ENCODE data around the gene CXCL11.
A peak's percentile ranks its signal among the peaks of the same experiment; 100 is the strongest.
"Not testable (repeated sequence)": the region's sequence is repeated elsewhere in the genome, so short reads cannot be mapped to it uniquely, and the experiment has no call there.

The CXCL11 gene

DNA sequence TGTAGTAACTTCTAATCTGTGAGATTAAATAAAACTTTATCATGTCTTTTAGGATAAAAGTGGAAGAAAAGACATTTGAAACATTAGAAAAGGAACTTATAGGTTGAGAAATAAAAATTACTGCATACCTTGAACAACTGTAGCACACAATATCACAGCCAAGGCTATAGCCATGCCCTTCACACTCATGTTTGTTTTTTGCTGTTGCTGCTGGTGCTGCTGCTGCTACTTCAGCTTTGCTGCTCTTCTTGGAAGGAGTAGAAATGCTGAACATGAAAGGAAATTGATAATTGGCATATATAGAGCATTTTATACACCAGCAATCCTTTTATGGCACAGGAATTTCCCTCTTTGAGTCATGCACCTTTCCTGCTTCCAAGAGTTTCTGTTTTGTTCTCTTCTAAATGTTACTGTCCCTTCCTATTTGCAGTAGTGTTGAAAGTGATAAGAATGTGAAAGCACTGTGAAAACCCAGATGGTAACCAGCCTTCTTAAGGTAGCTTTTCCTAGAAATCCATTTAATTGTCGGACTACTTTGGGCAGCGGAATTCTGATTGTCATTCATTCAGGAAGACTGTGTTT is at the start of gene CXCL11:
CXCL11 (minus strand) TSS at position 272 of the 582 bp plus-strand sequence; CDS start at position 189, 83 bp downstream.
- no peak for FAIRE-seq

DNA sequence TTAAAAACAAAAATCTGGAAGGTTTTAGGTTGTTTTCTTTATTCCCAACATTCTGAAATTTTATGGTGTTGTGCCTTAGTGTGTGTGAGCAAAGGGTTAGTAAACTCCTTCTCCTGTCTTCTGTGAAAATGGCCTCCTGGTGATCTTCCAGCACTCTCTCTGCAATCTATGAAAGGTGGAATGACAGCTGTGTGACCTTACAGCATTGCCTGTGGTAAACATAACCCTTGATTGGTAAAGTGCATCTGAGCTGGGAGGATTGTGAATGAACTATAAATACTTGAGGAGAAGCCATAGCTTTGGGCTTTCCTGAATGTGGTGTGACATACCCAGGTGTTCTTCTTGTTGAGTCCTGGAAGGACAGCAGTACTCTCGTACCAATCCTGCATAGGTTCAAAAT is 48.7 kb upstream of the CXCL11 start:
- FAIRE-seq, result no peak

DNA sequence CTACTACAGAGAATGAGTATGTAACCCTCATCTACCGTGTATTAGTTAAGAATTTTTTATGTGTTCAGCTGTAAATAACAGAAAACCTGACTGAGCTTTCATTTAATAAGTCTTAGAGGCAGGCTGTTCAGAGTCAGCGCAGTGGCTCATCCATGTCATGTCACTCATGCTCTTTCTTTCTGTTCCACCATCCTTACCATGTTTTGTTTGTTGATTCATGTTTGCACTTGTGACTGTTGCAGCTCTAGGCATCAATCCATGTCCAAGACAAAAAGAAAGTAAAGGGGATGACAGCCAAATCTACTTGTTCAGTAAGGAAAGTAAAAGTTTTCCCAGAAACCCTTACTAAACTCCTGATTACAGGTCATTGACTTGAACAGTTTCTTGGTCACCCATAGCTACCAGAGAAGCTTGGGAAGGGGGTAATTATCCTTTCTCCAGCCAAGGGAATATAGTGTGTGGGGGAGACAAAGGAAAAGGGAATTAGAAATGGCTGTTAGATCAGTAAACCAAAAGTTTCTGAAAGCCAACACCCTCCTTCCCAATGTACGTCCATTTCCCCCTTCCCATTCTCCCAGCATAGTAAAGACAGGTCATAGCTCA is 47.6 kb upstream of the CXCL11 start:
- FAIRE-seq, result no peak

DNA sequence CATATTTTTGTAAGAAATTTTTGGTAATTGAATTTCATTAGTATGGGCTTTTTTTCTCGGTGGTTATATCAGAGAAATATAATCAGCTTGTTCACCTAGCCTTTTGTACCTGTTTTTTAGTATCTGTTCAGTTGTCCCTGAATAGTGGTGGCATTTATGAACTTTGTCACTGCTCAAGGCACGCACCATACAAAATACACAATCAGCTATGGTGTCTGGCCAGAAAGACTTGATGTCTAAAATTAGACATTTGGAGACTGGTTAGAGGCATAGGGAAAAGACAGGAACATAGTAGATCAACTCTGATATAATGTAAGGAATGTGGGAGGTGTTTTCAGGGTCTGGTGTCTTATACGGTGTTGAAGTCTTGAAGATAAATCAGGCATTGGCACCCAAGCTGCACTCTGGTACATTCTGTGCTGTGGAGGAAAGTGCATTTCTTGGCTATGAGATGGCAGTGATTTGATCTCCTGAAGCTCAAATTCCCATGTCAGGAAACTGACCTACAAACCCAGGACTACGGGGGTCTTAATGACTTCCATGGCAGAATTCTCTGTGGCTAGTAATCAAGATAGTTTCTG is 42.3 kb upstream of the CXCL11 start:
- no peak for FAIRE-seq

DNA sequence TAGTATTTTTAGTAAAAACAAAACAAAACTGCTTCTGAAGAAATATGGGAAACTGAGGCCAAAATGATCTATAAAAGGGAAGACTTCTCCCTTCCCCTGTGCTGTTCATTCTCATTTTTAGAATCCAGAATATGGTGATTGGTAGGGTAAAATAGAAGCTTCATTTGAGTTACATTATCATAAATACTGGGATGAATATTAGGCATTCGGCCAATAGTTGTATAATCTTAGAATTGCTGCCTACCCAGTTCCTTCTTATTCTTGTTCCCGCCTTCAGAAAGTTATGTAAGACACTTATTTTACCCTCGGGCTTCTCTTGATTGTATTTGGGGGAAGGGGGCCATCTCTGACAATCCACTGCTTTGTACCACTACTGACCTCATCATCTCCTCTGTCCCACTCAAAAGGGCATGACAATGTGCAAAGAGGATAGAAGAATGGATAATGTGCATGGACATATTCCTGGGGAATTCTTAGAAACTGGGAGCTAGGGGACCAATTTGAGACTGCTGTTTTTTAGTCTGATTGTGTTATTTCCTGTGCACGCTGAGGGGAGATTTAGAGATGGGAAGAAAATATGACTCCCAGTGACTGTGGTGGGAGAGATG is 39.2 kb upstream of the CXCL11 start:
- no peak for FAIRE-seq

DNA sequence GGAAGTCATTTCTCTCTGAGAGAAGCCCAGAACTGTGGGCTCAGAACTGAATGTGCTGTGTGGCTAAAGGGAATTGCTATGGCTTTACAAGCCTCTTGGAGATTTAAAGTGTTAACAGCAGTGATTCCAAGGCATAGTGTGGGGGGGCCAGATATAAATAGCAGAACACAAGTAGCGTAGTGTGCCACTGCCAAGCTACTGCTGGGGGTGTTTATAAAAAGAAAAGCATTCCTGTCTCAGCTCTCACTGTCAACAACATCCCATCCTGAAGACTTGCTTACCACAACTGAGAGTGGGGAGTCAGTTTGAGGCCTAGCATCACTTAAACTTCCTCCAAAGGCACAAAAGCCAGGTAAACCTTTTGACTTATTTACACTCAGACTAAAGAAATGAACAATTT is 38.6 kb upstream of the CXCL11 start, which contains the start of gene ART3:
ART3 (plus strand) TSS at position 242 of the 400 bp plus-strand sequence. CDS start 1,181 bp downstream, outside the sequence.
- FAIRE-seq, result no peak

DNA sequence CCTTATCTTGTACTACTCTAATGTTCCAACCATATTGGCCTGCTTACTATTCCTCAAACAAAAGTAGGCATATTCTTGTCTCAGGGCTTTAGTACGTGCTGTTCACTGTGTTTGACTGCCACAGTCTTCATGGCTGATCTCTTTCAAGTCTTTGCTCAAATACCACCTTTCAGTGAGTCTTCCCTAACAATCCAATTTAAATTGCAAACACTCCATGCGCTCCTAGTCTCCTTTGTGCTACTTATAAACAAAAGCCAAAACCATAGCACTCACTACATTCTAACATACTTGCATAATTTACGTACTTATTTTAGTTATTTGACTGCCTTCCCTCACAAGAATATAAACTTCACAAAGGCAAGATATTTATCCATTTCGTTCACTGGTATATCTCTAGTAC is 36.9 kb upstream of the CXCL11 start:
- no peak for FAIRE-seq

DNA sequence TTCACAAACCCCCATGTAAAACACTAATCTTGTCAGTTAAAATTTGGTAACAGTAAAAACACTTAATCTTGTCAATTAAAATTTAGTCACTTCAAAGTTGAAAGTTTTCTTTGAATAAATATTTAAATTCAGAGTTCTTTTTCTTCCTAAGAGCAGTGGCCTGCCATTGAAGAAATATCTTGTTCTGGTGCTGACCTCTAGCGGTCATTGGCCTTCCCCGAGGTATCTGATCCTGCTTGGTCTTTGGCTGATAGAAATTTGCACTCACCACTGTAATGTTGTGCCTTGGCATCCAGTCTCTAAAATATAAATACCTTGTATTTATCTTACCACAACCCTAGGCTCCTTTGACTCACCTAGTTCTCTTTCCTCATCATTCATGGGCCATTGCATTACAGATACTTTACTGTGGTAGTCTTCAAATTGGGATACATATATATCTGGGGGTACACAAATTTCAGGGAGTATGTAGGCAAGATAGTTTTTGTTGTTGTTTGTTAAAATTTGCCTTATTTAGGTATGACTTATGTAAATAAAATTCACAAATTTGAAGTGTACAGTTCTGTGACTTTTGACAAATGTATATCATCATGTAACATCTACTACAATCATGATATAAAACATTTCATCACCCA is 31.9 kb upstream of the CXCL11 start:
- peak; percentile 98 for FAIRE-seq

DNA sequence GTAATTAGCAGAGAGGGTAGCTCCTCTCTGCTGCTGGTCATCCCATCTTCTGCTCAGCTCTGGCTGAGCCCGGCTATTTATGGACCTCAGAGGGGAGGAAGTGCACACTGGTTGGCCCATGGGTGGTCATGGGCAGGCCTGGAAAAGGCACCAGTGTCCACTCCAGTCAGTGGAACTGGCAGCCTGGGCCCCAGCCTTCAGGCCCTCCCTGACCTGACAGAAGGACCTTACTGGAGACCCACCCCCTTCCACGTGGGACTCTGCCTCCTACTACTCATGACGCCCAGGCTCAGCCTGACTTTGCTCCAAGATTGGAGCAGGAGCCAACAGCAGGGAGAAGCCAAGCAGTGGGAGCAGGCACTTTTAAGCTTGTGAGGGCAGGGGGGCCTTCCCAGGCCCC is 30.7 kb upstream of the CXCL11 start:
- FAIRE-seq, result no peak

DNA sequence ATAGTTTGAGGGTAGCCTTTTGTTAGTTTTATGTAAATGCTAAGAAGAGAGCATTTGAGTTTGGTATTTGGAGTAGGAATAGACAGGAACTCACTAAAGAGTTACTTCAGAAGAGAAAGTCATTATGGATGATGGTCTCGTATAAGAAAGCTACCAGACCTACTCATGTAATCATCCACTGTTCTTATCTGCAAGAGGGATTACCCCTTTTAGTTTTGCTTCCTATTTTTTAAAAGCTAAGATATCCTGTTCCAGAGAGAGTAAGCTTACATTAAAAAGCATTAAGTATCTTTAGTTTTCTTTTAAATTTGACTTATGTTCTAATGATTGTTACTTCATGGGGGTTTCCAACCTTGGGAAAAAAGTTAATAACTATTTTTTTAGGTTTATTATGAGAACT is 26.1 kb upstream of the CXCL11 start:
- no peak for FAIRE-seq

DNA sequence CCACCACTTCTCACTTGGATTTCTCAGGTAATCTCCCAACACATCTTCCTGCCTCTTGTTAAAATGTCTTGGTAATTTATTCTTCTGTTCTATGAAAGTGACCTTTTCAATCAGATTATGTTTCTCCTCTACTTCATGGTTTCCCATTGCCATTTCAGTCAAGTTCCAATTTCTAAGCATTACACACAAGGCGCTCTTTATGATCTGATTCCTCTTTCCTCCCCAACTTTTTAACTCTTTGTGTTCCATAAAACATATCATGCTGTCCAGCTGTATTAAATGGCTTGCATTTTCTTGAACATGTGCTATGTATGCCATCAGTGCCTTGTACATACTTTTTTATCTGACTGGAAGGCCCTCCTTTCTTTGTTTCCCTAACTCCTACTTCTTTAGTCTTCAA is 25.6 kb upstream of the CXCL11 start:
- no peak for FAIRE-seq

DNA sequence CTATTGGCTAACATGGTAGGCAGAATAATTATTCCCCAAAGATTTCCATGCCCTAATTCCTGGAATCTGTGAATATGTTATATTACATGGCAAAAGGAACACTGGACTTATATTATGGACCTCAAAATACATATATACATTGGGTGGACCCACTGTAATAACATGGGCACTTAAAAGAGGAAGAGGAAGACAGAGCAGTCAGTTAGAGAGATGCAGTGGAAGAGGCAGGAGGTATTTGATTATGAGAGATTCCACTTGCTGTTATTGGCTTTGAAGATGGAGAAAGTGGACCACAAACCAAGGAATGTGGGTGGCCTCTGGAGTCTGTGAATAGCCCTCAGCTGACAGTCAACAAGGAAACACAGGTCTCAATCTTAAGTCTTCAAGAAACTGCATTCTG is 24.6 kb upstream of the CXCL11 start:
- no peak for FAIRE-seq

DNA sequence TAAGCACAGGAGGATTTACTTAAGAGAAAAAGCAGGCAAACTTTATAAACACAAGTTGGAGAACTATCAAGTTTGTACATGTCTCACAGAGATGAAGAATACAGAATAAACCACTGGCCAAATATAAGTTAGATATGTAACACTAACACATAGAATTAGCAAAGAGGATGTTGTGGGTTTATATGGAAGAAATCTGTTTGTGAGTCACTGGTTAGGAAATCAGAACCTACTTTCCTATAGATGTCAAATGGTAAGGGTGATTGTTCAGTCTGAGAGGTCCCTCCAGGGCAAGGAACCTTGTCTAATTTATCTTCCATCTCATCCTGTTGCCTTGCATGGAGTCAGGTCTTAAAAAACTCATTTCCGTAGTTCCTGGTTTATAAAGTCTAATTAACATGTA is 23.9 kb upstream of the CXCL11 start:
- FAIRE-seq, result no peak

DNA sequence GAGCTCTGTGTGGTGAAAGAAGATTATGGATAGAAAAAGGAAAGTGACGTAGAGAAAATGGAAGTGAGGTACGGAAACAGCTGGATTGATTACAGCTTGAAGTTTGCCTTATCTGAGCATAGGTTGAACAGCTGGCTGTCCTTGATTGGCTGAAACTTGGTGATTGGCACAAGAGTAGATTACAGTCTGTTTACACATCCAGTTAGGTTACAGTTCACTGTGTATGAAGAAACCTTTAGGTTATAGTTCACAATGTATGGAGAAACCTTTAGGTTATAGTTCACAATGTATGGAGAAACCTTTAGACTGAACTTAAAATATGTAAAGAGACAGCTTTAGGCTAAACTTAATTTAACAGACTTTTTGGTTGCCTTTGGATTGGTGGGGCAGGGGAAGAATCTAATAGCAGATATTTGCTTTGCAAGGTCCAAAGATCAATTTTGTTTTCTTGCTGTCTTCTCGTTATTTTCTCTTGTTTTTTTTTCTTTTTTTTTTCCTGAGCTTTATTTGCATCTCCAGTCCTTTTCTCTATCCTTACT is 23.1 kb upstream of the CXCL11 start:
- no peak for FAIRE-seq

DNA sequence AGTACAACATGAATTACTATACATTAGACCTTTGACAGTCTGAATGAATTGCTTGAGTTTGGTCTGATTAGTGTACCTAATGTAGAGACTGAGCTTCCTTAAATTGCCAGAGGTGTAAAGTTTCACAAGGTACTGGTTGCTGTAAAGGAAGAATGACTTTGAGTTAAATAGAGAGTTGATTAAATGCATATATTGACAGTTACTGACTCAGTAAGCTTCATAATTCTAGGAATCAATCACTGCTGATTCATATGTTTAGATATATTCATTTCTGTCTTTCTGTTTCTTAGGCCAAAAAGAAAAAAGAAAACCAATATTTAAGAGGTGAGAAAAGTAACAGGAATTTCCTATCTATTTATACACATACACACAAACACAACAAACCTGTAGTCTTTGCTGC is 22.4 kb upstream of the CXCL11 start:
- FAIRE-seq, result no peak

DNA sequence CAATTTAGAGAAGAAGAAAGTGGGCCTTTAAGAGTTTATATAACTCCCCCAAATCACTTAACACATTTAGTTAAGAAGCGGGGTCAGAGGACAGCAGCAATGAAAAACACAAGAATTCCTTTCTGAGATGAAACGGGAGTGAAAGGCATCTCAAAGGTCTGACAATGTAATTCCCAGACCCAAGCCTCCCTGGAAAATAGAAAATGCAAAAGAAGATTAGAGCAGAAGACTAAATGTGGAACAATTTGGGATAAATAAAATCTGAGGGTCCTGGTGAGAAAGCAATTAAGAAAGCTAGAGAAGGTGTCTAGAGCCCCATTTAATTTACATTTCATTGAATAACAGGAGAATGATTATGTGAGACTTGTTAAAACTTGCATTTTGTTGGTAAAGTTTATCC is 19.6 kb upstream of the CXCL11 start:
- no peak for FAIRE-seq

DNA sequence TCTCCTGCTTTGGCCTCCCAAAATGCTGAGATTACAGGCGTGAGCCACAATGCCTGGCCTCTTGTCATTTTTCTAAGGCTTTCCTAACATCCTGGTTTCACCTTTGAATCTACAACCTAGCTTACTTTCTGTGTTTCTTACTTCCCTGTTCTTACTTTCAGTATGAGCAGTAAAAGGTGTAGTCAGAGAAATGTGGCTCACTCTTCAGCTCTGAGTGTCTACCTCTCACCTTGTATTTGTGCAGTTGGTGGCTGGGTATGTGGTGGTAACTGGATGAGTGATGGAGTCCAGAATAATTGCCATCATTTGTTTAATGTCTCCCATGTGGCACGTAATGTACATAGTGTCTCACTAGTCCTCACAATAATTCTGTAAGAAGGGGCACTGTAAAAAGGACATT is 19.1 kb upstream of the CXCL11 start:
- FAIRE-seq, result no peak

DNA sequence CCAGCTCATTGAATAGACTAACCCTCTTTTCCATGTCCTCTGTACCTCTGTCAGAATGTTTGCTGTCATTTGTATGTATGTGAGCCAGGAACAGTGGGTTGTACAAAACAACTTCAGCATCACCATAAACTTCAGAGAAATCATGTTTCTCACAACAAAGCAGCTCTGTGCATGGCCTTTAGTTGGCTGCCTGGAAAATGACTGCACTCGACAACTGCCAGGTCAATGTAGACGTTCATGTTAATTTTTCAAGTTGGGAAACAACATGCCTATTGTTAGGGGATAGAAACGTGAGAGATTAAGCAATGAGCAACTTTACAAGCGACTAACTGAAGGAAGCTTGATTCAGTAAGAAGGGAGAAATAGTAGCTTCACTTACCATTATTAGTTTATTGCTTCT is 17.9 kb upstream of the CXCL11 start:
- no peak for FAIRE-seq

DNA sequence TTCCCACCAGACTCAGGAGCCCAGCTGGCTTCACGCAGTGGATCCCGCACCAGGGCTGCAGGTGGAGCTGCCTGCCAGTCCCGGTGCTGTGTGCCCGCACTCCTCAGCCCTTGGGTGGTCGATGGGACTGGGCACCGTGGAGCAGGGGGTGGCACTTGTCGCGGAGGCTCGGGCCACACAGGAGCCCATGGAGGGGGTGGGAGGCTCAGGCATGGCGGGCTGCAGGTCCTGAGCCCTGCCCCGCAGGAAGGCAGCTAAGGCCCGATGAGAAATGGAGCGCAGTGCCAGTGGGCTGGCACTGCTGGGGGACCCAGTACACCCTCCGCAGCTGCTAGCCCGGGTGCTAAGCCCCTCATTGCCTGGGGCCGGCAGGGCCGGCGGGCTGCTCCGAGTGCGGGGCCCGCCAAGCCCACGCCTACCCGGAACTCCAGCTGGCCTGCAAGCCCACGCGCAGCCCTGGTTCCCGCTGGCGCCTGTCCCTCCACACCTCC is 14.7 kb upstream of the CXCL11 start:
- FAIRE-seq, result not testable (repeated sequence)

DNA sequence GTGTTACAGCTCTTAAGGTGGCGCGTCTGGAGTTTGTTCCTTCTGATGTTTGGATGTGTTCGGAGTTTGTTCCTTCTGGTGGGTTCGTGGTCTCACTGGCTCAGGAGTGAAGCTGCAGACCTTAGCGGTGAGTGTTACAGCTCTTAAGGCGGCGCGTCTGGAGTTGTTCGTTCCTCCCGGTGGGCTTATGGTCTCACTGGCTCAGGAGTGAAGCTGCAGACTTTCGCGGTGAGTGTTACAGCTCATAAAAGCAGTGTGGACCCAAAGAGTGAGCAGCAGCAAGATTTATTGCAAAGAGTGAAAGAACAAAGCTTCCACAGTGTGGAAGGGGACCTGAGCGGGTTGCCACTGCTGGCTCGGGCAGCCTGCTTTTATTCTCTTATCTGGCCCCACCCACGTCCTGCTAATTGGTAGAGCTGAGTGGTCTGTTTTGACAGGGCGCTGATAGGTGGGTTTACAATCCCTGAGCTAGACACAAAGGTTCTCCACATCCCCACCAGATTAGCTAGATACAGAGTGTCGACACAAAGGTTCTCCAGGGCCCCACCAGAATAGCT is 14.1 kb upstream of the CXCL11 start:
- FAIRE-seq, result not testable (repeated sequence)

DNA sequence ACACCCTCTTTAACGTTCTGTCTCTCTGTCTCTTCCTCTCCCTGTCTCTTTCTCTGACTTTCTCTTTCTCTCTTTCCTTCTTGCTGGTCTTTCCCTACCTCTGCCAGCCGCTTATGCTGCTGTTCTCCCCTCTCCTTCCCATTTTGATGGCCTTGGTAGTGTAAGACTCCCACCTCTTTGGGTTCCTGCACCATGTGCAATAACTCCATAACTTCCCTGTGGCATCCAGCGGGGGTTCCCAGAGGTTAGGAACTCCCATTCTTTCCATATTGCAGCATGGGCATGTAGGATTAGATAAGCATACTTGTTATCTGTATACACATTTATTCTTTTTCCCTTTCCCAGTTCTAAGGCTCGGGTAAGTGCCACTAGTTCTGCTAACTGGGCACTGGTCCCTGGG is 8.8 kb upstream of the CXCL11 start:
- FAIRE-seq, result not testable (repeated sequence)

DNA sequence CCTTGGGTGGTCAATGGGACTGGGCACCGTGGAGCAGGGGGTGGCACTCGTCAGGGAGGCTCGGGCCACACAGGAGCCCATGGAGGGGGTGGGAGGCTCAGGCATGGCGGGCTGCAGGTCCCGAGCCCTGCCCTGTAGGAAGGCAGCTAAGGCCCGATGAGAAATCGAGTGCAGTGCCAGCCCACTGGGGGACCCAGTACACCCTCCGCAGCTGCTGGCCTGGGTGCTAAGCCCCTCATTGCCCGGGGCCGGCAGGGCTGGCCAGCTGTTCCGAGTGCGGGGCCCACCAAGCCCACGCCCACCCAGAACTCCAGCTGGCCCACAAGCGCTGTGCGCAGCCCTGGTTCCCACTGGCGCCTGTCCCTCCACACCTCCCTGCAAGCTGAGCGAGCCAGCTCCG is 7.4 kb upstream of the CXCL11 start:
- FAIRE-seq, result not testable (repeated sequence)

Data from G401.6 (cell line).